HG02970 (cell line): ENCODE measurements around the gene TAF4.

Experiments
- ATAC-seq: cut with Tn5 transposase; IDR thresholded peaks from one replicate; pipeline ENCODE4 v1.9.1; 2021; ENCODE audit warnings: mild to moderate bottlenecking, moderate library complexity, moderate number of reproducible peaks; ENCODE audit not compliant: unreplicated experiment, low FRiP score

The TAF4 gene

GRCh38 chr20:61925555-61926252 is 140.0 kb downstream of the TAF4 start:
- no peak for ATAC-seq

- no peak for ATAC-seq
Measured at GRCh38 chr20:61924858-61925554, 140.7 kb downstream of the TAF4 start.
